Spleen (tissue), 11 donors: ENCODE results near the gene COL4A2. TPM values are rescaled to one million over a fixed set of nuclear protein-coding genes. Genes with fewer than 3 reads are reported as not detected.

Experiments
- DNase-seq: peaks from one replicate; pipeline ENCODE4 v3.0.0-alpha.2; 2020
- H3K27ac ChIP-seq, 8 donors: fragments of 200-600 bp; sonication (generic) in 7 of 8; 1 replicate in 4 of 8; 2 replicates in 4 of 8; pipeline versions ENCODE4 v1.5.0 to v1.8.0; 2016 to 2021; ENCODE audit warnings: inconsistent platforms in 4 of 8, mild to moderate bottlenecking in 4 of 8, moderate library complexity in 1 of 8
- H3K27me3 ChIP-seq, 7 donors: fragments of 200-600 bp; sonication (generic) in 6 of 7; replicated peaks in 1 of 7; 1 replicate in 4 of 7; 2 replicates in 3 of 7; pipeline versions ENCODE4 v1.5.0 to v1.8.0; 2016 to 2021; ENCODE audit warnings: inconsistent platforms in 3 of 7, mild to moderate bottlenecking in 1 of 7
- H3K36me3 ChIP-seq, 6 donors: fragments of 200-600 bp; sonication (generic) in 5 of 6; 1 replicate in 4 of 6; 2 replicates in 2 of 6; pipeline versions ENCODE4 v1.5.0 to v1.8.0; 2016 to 2021; ENCODE audit warnings: inconsistent platforms in 2 of 6
- H3K4me1 ChIP-seq, 6 donors: fragments of 200-600 bp; sonication (generic) in 5 of 6; 1 replicate in 3 of 6; 2 replicates in 3 of 6; pipeline versions ENCODE4 v1.5.0 to v1.8.0; 2016 to 2021; ENCODE audit warnings: inconsistent platforms in 3 of 6
- H3K4me3 ChIP-seq, 8 donors: fragments of 200-600 bp; sonication (generic) in 7 of 8; 1 replicate in 4 of 8; 2 replicates in 4 of 8; pipeline versions ENCODE4 v1.5.0 to v1.8.0; 2016 to 2021; ENCODE audit warnings: inconsistent platforms in 4 of 8, mild to moderate bottlenecking in 4 of 8, moderate library complexity in 2 of 8
- H3K9me3 ChIP-seq, 8 donors: fragments of 200-600 bp; sonication (generic) in 7 of 8; 1 replicate in 4 of 8; 2 replicates in 4 of 8; pipeline versions ENCODE4 v1.5.0 to v1.8.0; 2016 to 2021; ENCODE audit warnings: inconsistent platforms in 4 of 8
- POLR2A ChIP-seq, 3 donors: fragments of 450-650 bp; IDR thresholded peaks; one replicate each; pipeline ENCODE4 v1.5.1; 2017; ENCODE audit warnings: antibody characterized with exemption in 3 of 3, mild to moderate bottlenecking in 1 of 3
- POLR2AphosphoS5 ChIP-seq, 3 donors: sonication (generic); formaldehyde crosslinking; IDR thresholded peaks; one replicate each; pipeline ENCODE4 v1.5.1; 2017; ENCODE audit warnings: antibody characterized with exemption in 3 of 3
- WGBS, 5 donors: extraction: QIAGEN DNeasy Blood & Tissue Kit in 3 of 5; methylation state at CpG; one replicate each; pipeline versions ENCODE4 v1.1.5 to v1.1.7; 2013 to 2018; 5-methylcytosine and 5-hydroxymethylcytosine counted together
- intact Hi-C: fragments of 100-400 bp; cut with DNase I; formaldehyde crosslinking; loops from one replicate; pipeline ENCODE4 v1.15.0; 2023; ENCODE audit warnings: low total_unique reads
- polyA plus RNA-seq, 3 donors: library from polyadenylated mRNA; stranded (reverse); fragments of 200-250 nt; gene quantifications; one replicate each; pipeline ENCODE4 v1.2.1, GENCODE V29; 2013
- total RNA-seq, 7 donors: library from RNA; depleted of rRNA in 3 of 7; stranded (reverse); fragments of >200 nt in 3 of 7; fragmentation: NEBNext Ultra II Directional in 4 of 7; extraction: Animal tissue kit (Norgen Biotek cat#: 25700) in 4 of 7; gene quantifications; one replicate each; pipeline versions ENCODE4 v1.1.0 to v1.2.1, GENCODE V29; 2016 to 2021
- TF ChIP-seq, protein P1 (sequence below), 11 experiments: fragments of 200-600 bp in 7 of 11; fragments of 450-650 bp in 4 of 11; sonication (generic) in 4 of 11; IDR thresholded peaks in 8 of 11; conservative IDR thresholded peaks in 3 of 11; 1 replicate in 7 of 11; 2 replicates in 4 of 11; pipeline versions ENCODE4 v1.4.0 to v1.8.0; 2016 to 2021; ENCODE audit warnings: antibody characterized with exemption in 11 of 11, inconsistent platforms in 4 of 11, mild to moderate bottlenecking in 1 of 11
- donor health status: healthy with polysubstance abuse.
- donor health status: DM: no; HTN: no; CAD: no; lungs with moderate emphysema.
- donor health status: DM: no; HTN: no; CAD: no.
- donor health status: Bipolar disorder and iron deficiency.
- donor health status: healthy.
- donor health status: DM: no; HTN: no; CAD: no.
- donor health status: DM: yes; HTN: yes; CAD: no.

COL4A2 gene
- total and polyA plus RNA-seq, 10 donors, result 52.6 to 712 (median 337) TPM

DNA sequence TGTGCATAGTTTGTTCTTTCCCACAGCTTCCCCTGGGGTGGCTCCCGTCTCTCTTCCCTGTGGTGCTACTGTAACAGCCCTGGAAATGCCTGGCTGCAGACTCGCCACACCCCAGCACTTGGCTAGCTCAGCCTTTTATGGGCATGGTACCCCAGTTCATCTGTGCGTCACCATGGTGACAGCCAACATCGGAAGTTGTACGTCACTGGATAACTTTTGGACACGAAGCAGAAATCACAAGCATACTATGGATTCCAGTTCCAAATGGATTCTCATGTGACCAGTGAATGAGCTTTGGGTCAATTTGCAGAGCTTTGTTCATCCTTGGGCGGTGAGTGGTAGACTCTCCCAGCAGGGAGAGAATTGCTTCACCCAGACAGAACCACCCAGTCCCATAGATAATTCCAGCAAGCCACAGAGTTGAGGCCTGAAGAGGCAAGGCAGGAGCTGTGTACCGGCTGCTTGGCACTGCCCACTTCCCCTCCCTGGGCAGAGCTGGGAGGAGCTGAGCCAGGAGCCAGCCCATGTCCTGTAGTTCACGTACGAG lies 54.4 kb downstream of the COL4A2 start:
- no peak overlapping the region for H3K4me3 ChIP-seq
- no peak for DNase-seq

DNA sequence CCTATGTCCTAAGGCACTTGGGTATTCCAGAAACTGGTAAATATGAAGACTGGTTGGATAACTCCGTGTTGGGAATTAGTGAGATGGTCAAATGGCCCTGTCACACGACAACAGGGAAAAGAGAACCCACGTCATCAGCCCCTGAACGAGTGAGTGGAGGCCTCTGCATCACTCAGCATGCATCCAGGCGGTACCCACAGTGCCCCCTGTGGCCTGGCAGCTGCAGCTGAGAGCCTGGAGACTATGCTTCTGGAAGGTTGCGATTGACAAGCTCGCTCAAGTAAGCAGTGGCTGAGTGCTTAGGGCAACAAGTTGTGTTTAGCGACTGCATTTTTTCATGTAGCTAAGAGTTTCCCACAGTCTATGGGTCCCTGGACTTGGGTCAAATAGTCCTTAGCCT lies 55.9 kb downstream of the COL4A2 start:
- Histone ChIP-seq H3K27me3 (no peaks in the 10 kb centered on the region), H3K27ac (peak overlapping the region in 6 of 8 donors; percentile 35 to 73 (median 43)), H3K9me3 (no peaks in the 10 kb centered on the region), H3K4me1 (peaks cover 0 to 21% (median 7%) of the 10 kb centered on the region in 6 donors), H3K4me3 (no peak overlapping the region), H3K36me3 (peaks cover 0 to 10% (median 0%) of the 10 kb centered on the region in 6 donors)
- WGBS, 5 donors, result 74 to 81% (median 76%) methylated on average over 8 of the region's 8 CpGs
- intact Hi-C loops, result no loop called here
- DNase-seq, result no peak
- no peak for TF ChIP-seq POLR2A (IDR thresholded peaks at IDR 0.05)
- TF ChIP-seq POLR2AphosphoS5 (IDR thresholded peaks at IDR 0.05), result peak in 2 of 3 donors; percentile 28
- TF ChIP-seq, protein P1, sequence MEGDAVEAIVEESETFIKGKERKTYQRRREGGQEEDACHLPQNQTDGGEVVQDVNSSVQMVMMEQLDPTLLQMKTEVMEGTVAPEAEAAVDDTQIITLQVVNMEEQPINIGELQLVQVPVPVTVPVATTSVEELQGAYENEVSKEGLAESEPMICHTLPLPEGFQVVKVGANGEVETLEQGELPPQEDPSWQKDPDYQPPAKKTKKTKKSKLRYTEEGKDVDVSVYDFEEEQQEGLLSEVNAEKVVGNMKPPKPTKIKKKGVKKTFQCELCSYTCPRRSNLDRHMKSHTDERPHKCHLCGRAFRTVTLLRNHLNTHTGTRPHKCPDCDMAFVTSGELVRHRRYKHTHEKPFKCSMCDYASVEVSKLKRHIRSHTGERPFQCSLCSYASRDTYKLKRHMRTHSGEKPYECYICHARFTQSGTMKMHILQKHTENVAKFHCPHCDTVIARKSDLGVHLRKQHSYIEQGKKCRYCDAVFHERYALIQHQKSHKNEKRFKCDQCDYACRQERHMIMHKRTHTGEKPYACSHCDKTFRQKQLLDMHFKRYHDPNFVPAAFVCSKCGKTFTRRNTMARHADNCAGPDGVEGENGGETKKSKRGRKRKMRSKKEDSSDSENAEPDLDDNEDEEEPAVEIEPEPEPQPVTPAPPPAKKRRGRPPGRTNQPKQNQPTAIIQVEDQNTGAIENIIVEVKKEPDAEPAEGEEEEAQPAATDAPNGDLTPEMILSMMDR (IDR thresholded peaks at IDR 0.05 in 8 of 11, conservative IDR thresholded peaks at IDR 0.05 in 3 of 11), result peak in 2 of 11 experiments; percentile 19 to 23

More for the DNA sequence above, 54.4 kb downstream of the COL4A2 start:
- TF ChIP-seq POLR2A (IDR thresholded peaks at IDR 0.05) (no peak), POLR2AphosphoS5 (IDR thresholded peaks at IDR 0.05) (peak in 2 of 3 donors; percentile 10 to 48)
- TF ChIP-seq, protein P1 (IDR thresholded peaks at IDR 0.05 in 8 of 11, conservative IDR thresholded peaks at IDR 0.05 in 3 of 11), result no peak
- Histone ChIP-seq H3K36me3 (peaks cover 0 to 18% (median 0%) of the 10 kb centered on the region in 6 donors), H3K4me1 (peaks cover 0 to 21% (median 7%) of the 10 kb centered on the region in 6 donors), H3K9me3 (no peaks in the 10 kb centered on the region), H3K27ac (peak overlapping the region in 6 of 8 donors; percentile 37 to 73 (median 52)), H3K27me3 (no peaks in the 10 kb centered on the region)
- intact Hi-C loops, result no loop called here
- 53 to 63% (median 56%) methylated on average over 9 to 10 of the region's 10 CpGs for WGBS, 5 donors

DNA sequence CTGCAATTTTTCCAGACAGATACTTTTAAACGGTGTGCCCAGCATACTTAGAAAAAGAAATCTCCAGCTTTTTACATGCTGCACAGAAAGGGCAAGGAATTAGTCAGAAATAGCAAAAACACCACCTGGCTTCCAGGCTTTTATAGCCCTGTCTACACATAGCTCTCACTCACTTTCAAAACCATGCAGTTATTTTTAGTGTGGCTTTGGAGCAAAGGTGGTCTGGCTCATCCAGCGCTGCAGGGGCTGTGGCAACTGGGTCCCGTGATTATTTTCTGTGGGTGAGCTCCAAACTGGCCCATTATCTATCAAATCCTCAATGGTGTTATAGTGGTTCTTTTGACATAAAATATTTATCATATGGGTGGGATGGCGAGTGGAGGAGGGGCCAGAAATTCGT lies 57.0 kb downstream of the COL4A2 start:
- intact Hi-C loops, result no loop called here
- 79 to 87% (median 82%) methylated on average over 5 of the region's 5 CpGs for WGBS, 5 donors
- H3K27ac ChIP-seq, result peak overlapping the region in 2 of 8 donors; percentile 37 to 73

DNA sequence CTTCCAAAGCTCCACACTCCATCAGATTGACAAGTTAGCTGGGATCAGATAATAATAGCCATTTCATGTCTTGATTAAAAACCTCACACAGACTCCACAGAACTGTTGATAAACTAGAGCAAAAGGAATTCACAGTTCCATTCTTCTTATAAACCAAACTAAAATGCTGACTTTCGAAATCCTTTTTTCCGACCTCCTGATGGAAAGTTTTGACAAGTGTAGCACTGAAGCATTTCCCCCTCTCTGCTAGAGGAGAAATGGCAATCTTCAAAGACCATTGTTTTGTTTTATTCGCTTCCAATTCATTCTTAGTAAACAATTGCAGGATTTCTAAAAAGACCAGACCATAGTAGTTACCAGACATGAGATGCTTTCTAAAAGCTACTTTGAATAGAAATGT lies 58.8 kb downstream of the COL4A2 start:
- H3K4me3 ChIP-seq, result no peak overlapping the region
- H3K36me3 ChIP-seq, result no peaks in the 10 kb centered on the region
- H3K4me1 ChIP-seq, result peaks cover 0 to 17% (median 9%) of the 10 kb centered on the region in 6 donors
- 76 to 88% (median 84%) methylated on average over 3 of the region's 3 CpGs for WGBS, 5 donors
- no peak for DNase-seq
- intact Hi-C loops, result no loop called here
- TF ChIP-seq POLR2AphosphoS5 (IDR thresholded peaks at IDR 0.05) (no peak), POLR2A (IDR thresholded peaks at IDR 0.05) (no peak)
- TF ChIP-seq, protein P1 (IDR thresholded peaks at IDR 0.05 in 8 of 11, conservative IDR thresholded peaks at IDR 0.05 in 3 of 11), result no peak
- peak overlapping the region in 1 of 8 donors; percentile 0 for H3K27ac ChIP-seq
- H3K9me3 ChIP-seq, result no peaks in the 10 kb centered on the region
- no peaks in the 10 kb centered on the region for H3K27me3 ChIP-seq

More for the DNA sequence above, 57.0 kb downstream of the COL4A2 start:
- no peaks in the 10 kb centered on the region for H3K27me3 ChIP-seq
- TF ChIP-seq POLR2AphosphoS5 (IDR thresholded peaks at IDR 0.05), result no peak
- no peak for DNase-seq
- no peaks in the 10 kb centered on the region for H3K9me3 ChIP-seq
- H3K4me3 ChIP-seq, result no peak overlapping the region
- peaks cover 0 to 4% (median 0%) of the 10 kb centered on the region in 6 donors for H3K36me3 ChIP-seq
- peaks cover 0 to 21% (median 7%) of the 10 kb centered on the region in 6 donors for H3K4me1 ChIP-seq
